CD14-positive monocyte (primary cell): ENCODE data around the gene AKR1C3. TPM values are rescaled to one million over a fixed set of nuclear protein-coding genes. Genes with fewer than 3 reads are reported as not detected.

Experiments
- DNase-seq, 3 donors: peaks; one replicate each; pipeline ENCODE4 v3.0.0-alpha.2; 2011 to 2022
- H2AFZ ChIP-seq: 2 replicates; pipeline ENCODE4 v1.6.0; 2012; ENCODE audit warnings: mild to moderate bottlenecking, low read depth, low read length, inconsistent platforms; ENCODE audit not compliant: insufficient read depth, poor library complexity, severe bottlenecking
- H3K27ac ChIP-seq, 2 donors: 1 replicate in 1 of 2; 2 replicates in 1 of 2; pipeline ENCODE4 v1.5.1; 2012 to 2013; ENCODE audit warnings: low read length in 2 of 2, control low read depth in 1 of 2, inconsistent platforms in 1 of 2, low read depth in 1 of 2, mild to moderate bottlenecking in 1 of 2
- H3K27me3 ChIP-seq, 2 donors: one replicate each; pipeline versions ENCODE4 v1.6.0 to v1.6.1; 2011 to 2013; ENCODE audit warnings: low read length in 2 of 2; ENCODE audit not compliant: control insufficient read depth in 2 of 2, insufficient read depth in 2 of 2
- H3K36me3 ChIP-seq, 2 donors: replicated peaks in 1 of 2; 1 replicate in 1 of 2; 2 replicates in 1 of 2; pipeline versions ENCODE4 v1.5.1 to v1.6.1; 2012 to 2013; ENCODE audit warnings: low read length in 2 of 2, control low read depth in 1 of 2, inconsistent platforms in 1 of 2, mild to moderate bottlenecking in 1 of 2; ENCODE audit not compliant: insufficient read depth in 2 of 2, control insufficient read depth in 1 of 2
- H3K4me1 ChIP-seq, 2 donors: 1 replicate in 1 of 2; 2 replicates in 1 of 2; pipeline versions ENCODE4 v1.5.1 to v1.6.1; 2012 to 2013; ENCODE audit warnings: low read length in 2 of 2, control low read depth in 1 of 2, inconsistent platforms in 1 of 2, mild to moderate bottlenecking in 1 of 2, moderate library complexity in 1 of 2; ENCODE audit not compliant: insufficient read depth in 2 of 2, control insufficient read depth in 1 of 2
- H3K4me2 ChIP-seq: replicated peaks from 2 replicates; pipeline ENCODE3; 2012; ENCODE audit warnings: low read length, moderate library complexity, mild to moderate bottlenecking; ENCODE audit not compliant: poor library complexity, severe bottlenecking; ENCODE audit errors: extremely low read depth
- H3K4me3 ChIP-seq, 3 experiments: fragments of 200-600 bp in 1 of 3; sonication (generic) in 1 of 3; replicated peaks in 1 of 3; 1 replicate in 2 of 3; 2 replicates in 1 of 3; pipeline ENCODE4 v1.5.1; 2011 to 2013; ENCODE audit warnings: low read length in 3 of 3, mild to moderate bottlenecking in 3 of 3, control low read depth in 2 of 3, low read depth in 2 of 3, inconsistent platforms in 1 of 3, moderate library complexity in 1 of 3
- H3K79me2 ChIP-seq: 2 replicates; pipeline ENCODE4 v1.6.0; 2012; ENCODE audit warnings: mild to moderate bottlenecking, control low read depth, inconsistent platforms, low read length, moderate library complexity; ENCODE audit not compliant: insufficient read depth
- H3K9ac ChIP-seq: 2 replicates; pipeline ENCODE4 v1.6.0; 2017; ENCODE audit warnings: low read length, mild to moderate bottlenecking; ENCODE audit not compliant: insufficient read depth, poor library complexity, severe bottlenecking
- H3K9me3 ChIP-seq, 2 donors: replicated peaks in 1 of 2; 1 replicate in 1 of 2; 2 replicates in 1 of 2; pipeline versions ENCODE4 v1.5.1 to v1.6.1; 2012 to 2013; ENCODE audit warnings: low read length in 2 of 2, control low read depth in 1 of 2; ENCODE audit not compliant: control insufficient read depth in 1 of 2, insufficient read depth in 1 of 2
- H4K20me1 ChIP-seq: 2 replicates; pipeline ENCODE4 v1.6.0; 2012; ENCODE audit warnings: mild to moderate bottlenecking, low read length, control low read depth, moderate library complexity; ENCODE audit not compliant: insufficient read depth
- H3K27ac Mint-ChIP-seq, 7 donors: one replicate each; pipeline ENCODE4 v1.8.0; 2020; ENCODE audit warnings: mild to moderate bottlenecking in 7 of 7, mixed read lengths in 7 of 7, moderate library complexity in 6 of 7, inconsistent platforms in 2 of 7
- H3K27me3 Mint-ChIP-seq, 3 donors: one replicate each; pipeline ENCODE4 v1.8.0; 2021 to 2022; ENCODE audit warnings: low read depth in 3 of 3, mild to moderate bottlenecking in 3 of 3, mixed read lengths in 3 of 3, moderate library complexity in 3 of 3, inconsistent platforms in 1 of 3
- H3K36me3 Mint-ChIP-seq, 2 donors: one replicate each; pipeline ENCODE4 v1.8.0; 2020; ENCODE audit warnings: mixed read lengths in 2 of 2, inconsistent platforms in 1 of 2, mild to moderate bottlenecking in 1 of 2
- H3K4me1 Mint-ChIP-seq: one replicate; pipeline ENCODE4 v1.8.0; 2020; ENCODE audit warnings: mild to moderate bottlenecking, mixed read lengths
- H3K4me3 Mint-ChIP-seq, 2 donors: one replicate each; pipeline ENCODE4 v1.8.0; 2020; ENCODE audit warnings: mild to moderate bottlenecking in 2 of 2, mixed read lengths in 2 of 2, moderate library complexity in 1 of 2
- H3K9me3 Mint-ChIP-seq, 7 donors: one replicate each; pipeline ENCODE4 v1.8.0; 2020 to 2022; ENCODE audit warnings: mixed read lengths in 7 of 7, mild to moderate bottlenecking in 6 of 7, moderate library complexity in 6 of 7, inconsistent platforms in 2 of 7
- WGBS: methylation state at CpG from one replicate; pipeline ENCODE4 v1.1.5; 2013; ENCODE audit warnings: missing lambda C conversion rate; ENCODE audit not compliant: insufficient coverage; 5-methylcytosine and 5-hydroxymethylcytosine counted together
- intact Hi-C, 2 donors: fragments of 100-400 bp; cut with micrococcal nuclease; formaldehyde crosslinking; loops; one replicate each; pipeline versions ENCODE4 v1.15.0 to v1.15.1; 2023
- polyA plus RNA-seq, 3 donors: library from polyadenylated mRNA; depleted of rRNA in 1 of 3; unstranded in 2 of 3; stranded (reverse) in 1 of 3; fragments of 300-500 nt in 2 of 3; fragments of >200 nt in 1 of 3; fragmentation: Illumina TruSeq in 2 of 3; gene quantifications; 1 replicate in 2 of 3; 2 replicates in 1 of 3; pipeline ENCODE4 v1.2.3, GENCODE V29; 2012 to 2021
- TF ChIP-seq, protein P1 (sequence below): fragments of 200-600 bp; IDR thresholded peaks from one replicate; pipeline ENCODE4 v1.8.0; 2022; ENCODE audit warnings: antibody characterized with exemption, mild to moderate bottlenecking

The AKR1C3 gene
- polyA plus RNA-seq, 3 donors = 1.1 to 2.4 (median 1.9) TPM

GRCh38 chr10:5106553-5106952, 12.3 kb downstream of the AKR1C3 start:
- Histone ChIP-seq H3K9me3 (no peaks in the 10 kb centered on the region), H3K27ac (no peak overlapping the region), H2AFZ (no peak overlapping the region), H3K36me3 (no peaks in the 10 kb centered on the region), H3K27me3 (no peaks in the 10 kb centered on the region), H3K79me2 (no peaks in the 10 kb centered on the region), H3K4me1 (no peaks in the 10 kb centered on the region), H3K9ac (no peak overlapping the region), H4K20me1 (no peaks in the 10 kb centered on the region), H3K4me2 (no peak overlapping the region), H3K4me3 (no peak overlapping the region)
- Mint-ChIP-seq H3K36me3 (no peaks in the 10 kb centered on the region), H3K4me1 (peaks cover 3% of the 10 kb centered on the region), H3K4me3 (no peak overlapping the region), H3K27ac (no peak overlapping the region), H3K27me3 (no peaks in the 10 kb centered on the region), H3K9me3 (peaks cover 2 to 7% (median 4%) of the 10 kb centered on the region in 7 donors)
- TF ChIP-seq, protein P1, sequence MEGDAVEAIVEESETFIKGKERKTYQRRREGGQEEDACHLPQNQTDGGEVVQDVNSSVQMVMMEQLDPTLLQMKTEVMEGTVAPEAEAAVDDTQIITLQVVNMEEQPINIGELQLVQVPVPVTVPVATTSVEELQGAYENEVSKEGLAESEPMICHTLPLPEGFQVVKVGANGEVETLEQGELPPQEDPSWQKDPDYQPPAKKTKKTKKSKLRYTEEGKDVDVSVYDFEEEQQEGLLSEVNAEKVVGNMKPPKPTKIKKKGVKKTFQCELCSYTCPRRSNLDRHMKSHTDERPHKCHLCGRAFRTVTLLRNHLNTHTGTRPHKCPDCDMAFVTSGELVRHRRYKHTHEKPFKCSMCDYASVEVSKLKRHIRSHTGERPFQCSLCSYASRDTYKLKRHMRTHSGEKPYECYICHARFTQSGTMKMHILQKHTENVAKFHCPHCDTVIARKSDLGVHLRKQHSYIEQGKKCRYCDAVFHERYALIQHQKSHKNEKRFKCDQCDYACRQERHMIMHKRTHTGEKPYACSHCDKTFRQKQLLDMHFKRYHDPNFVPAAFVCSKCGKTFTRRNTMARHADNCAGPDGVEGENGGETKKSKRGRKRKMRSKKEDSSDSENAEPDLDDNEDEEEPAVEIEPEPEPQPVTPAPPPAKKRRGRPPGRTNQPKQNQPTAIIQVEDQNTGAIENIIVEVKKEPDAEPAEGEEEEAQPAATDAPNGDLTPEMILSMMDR = no peak
- DNase-seq = no peak
- intact Hi-C loops = no loop called here
- WGBS = no CpG with 5 or more reads among the region's 1 CpG

DNA sequence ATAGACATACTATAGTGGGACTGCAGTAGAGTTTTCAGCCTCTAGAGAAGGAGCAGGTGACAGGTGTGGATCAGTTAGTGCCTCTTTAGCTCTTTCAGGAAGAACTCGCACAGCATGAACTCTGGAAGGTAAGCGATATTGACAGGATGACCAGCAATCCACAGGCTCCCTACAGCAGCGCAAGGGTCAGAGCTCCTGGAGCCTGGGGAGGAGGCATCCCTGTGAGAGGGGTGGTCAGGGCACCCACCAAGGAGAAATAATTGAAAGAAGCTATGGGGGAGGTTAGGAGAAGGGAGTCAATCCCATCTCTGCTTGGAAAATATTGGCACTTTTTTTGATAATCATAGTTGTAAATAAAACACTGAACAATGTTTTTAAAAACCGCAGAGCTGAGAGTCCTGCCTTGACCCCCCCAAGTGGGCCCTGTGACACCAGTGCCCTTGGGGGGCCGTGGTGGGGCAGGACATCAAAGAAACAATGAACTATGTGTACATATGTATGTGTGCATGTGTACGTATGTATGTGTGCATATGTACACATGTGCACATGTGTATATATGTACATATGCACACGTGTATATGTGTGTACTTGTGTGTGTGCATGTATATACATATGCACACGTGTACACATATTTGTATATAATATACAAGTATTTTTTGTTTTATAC, 13.8 kb downstream of the AKR1C3 start:
- Histone ChIP-seq H3K9me3 (no peaks in the 10 kb centered on the region), H4K20me1 (no peaks in the 10 kb centered on the region), H3K27me3 (no peaks in the 10 kb centered on the region), H2AFZ (no peak overlapping the region), H3K79me2 (no peaks in the 10 kb centered on the region), H3K4me1 (no peaks in the 10 kb centered on the region), H3K4me3 (no peak overlapping the region), H3K36me3 (no peaks in the 10 kb centered on the region), H3K9ac (no peak overlapping the region), H3K4me2 (no peak overlapping the region), H3K27ac (no peak overlapping the region)
- peaks cover 2 to 8% (median 4%) of the 10 kb centered on the region in 7 donors for H3K9me3 Mint-ChIP-seq
- no peaks in the 10 kb centered on the region for H3K27me3 Mint-ChIP-seq
- no peak overlapping the region for H3K27ac Mint-ChIP-seq
- intact Hi-C loops = no loop called here
- WGBS = 89% methylated on average over 3 of the region's 8 CpGs
- no peak overlapping the region for H3K4me3 Mint-ChIP-seq
- no peaks in the 10 kb centered on the region for H3K36me3 Mint-ChIP-seq
- DNase-seq = no peak
- H3K4me1 Mint-ChIP-seq = peaks cover 3% of the 10 kb centered on the region
- TF ChIP-seq, protein P1 = no peak
